ENCODE measurements around the gene MYRF.

MYRF gene

DNA sequence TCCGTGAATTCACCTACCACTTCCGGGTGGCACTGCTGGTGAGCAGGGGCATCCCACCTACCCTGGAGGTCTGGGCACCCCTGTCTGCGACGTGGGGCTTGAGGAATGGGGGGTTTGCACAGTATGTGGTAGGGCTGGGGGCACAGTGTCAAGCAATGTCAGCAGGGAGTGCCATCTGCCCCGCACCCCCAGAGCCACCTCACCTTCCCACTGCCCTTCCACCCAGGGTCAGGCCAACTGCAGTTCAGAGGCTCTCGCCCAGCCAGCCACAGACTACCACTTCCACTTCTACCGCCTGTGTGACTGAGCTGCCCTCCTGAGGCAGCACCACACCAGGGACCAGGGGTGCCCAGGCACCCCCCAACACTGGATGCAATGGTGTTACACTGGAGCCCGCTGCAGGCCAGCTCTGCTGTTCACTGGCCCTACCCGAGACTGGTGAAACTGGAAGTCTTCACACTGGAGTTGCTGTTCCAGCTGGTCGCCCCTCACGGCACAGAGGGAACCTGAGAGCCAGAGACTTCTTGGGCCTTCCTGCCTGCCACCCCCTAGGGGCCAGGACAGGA is 33.5 kb downstream of the MYRF start:
- peak in 3 of 10 donors; percentile 7 to 77 (median 73) for DNase-seq
- intact Hi-C loops (cut with DNase I): no loop called here

GRCh38 chr11:61787928-61788491 is 35.6 kb downstream of the MYRF start:
- peak in 6 of 10 donors; percentile 55 to 93 (median 57) for DNase-seq
- intact Hi-C loops (cut with DNase I): loop anchor here (2.0 kb wide), 1 partner anchor 41 kb away; no protein-coding TSS in a partner anchor

GRCh38 chr11:61791737-61792309 is 39.4 kb downstream of the MYRF start:
- peak; percentile 58 to 97 (median 84) for DNase-seq
- intact Hi-C loops (cut with DNase I): no loop called here

GRCh38 chr11:61792310-61793082 is 40.1 kb downstream of the MYRF start, which contains the start of the genes FEN1 and TMEM258:
Gene FEN1, plus strand, starts transcription at chr11:61792911. Its CDS starts 2,451 bp downstream, at chr11:61795362.
Gene TMEM258, minus strand, starts transcription at chr11:61792599. Its CDS starts 41 bp downstream, at chr11:61792558.
- DNase-seq: peak; percentile 87 to 99 (median 94)
- intact Hi-C loops (cut with DNase I): no loop called here

GRCh38 chr11:61793083-61793828 is 40.8 kb downstream of the MYRF start:
- intact Hi-C loops (cut with DNase I): no loop called here
- DNase-seq: peak in 1 of 10 donors; percentile 85

DNA sequence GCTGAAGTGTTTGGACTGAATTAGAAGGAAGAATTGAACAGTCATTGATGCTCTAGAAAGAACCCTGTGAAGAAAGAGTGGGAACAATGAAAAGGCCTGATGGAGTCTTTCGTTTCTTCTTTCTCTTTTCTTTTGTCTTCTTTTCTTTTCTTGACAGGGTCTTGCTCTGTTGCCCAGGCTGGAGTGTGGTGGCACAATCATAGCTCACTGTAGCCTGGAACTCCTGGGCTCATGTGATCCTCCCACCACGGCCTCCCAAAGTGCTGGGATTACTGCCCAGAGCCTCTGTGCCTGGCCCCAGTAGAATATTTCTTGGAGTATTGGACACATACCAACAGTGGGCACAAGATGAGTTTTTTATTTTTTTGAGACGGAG is 41.4 kb downstream of the MYRF start:
- no peak for DNase-seq
- intact Hi-C loops (cut with DNase I): loop anchor here (2.0 kb wide), 1 partner anchor 315 kb away; no protein-coding TSS in a partner anchor

DNA sequence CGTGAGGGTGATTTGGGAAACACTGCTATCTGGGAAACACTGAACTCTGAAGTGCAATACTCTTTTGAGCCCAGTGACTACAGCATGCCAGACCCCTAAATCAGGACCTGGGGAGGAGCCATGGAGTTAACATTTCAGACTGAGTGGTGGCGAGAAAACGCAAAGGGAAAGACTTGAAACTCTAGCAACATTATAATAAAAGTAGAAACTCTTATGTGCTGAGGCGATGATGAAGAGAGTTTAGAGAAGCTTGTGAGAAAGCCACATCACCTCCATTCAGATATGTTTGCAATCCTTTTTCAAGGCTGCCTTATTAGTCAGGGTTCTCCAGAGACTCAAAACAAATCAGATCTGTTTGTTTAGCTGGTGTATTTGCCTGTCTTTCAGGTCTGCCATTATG is 42.1 kb downstream of the MYRF start:
- intact Hi-C loops (cut with DNase I): loop anchor here (2.0 kb wide), 1 partner anchor 314 kb away; no protein-coding TSS in a partner anchor
- DNase-seq: no peak

GRCh38 chr11:61795459-61795858 is 43.0 kb downstream of the MYRF start:
- DNase-seq: no peak
- intact Hi-C loops (cut with DNase I): loop anchor here (2.0 kb wide), 1 partner anchor 313 kb away; no protein-coding TSS in a partner anchor

DNA sequence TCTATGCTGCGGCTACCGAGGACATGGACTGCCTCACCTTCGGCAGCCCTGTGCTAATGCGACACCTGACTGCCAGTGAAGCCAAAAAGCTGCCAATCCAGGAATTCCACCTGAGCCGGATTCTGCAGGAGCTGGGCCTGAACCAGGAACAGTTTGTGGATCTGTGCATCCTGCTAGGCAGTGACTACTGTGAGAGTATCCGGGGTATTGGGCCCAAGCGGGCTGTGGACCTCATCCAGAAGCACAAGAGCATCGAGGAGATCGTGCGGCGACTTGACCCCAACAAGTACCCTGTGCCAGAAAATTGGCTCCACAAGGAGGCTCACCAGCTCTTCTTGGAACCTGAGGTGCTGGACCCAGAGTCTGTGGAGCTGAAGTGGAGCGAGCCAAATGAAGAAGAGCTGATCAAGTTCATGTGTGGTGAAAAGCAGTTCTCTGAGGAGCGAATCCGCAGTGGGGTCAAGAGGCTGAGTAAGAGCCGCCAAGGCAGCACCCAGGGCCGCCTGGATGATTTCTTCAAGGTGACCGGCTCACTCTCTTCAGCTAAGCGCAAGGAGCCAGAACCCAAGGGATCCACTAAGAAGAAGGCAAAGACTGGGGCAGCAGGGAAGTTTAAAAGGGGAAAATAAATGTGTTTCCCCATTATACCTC is 43.6 kb downstream of the MYRF start:
- intact Hi-C loops (cut with DNase I): loop anchor here (2.0 kb wide), 3 partner anchors 151 to 313 kb away; no protein-coding TSS in a partner anchor
- DNase-seq: no peak

GRCh38 chr11:61797263-61797944 is 45.0 kb downstream of the MYRF start:
- DNase-seq: peak in 6 of 10 donors; percentile 80 to 94 (median 84)
- intact Hi-C loops (cut with DNase I): loop anchor here (2.0 kb wide), 2 partner anchors 149 to 285 kb away; no protein-coding TSS in a partner anchor

DNA sequence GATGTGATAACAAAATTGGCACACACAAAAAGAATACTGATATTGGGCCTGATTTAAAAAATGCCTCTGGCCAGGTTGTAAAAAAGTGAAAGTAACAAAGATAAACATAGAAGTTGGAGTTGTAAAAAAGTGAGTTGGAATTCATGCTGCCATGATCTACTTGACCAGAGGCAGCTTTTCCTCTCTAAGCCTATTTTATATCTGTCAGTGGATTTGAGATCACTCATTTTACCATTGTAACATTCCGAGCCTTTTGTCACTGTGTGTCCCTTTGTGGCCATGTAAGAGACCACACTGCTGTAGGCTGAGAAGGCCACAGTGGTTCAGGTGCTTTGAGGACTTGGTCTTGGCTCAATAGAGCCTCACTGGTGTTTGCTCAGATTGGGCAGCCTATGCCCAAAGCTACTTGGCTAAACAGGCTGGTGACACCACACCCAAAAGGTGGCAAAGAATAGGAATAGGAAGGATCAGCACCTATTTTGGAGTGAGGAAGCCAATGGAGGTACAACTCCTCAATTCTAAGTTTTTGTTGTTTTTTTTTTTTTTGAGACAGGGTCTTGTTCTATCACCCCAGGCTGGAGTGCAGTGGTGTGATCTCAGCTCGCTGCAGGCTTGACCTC is 47.3 kb downstream of the MYRF start:
- no peak for DNase-seq
- intact Hi-C loops (cut with DNase I): loop anchor here (5.0 kb wide), 1 partner anchor 53 kb away; no protein-coding TSS in a partner anchor

DNA sequence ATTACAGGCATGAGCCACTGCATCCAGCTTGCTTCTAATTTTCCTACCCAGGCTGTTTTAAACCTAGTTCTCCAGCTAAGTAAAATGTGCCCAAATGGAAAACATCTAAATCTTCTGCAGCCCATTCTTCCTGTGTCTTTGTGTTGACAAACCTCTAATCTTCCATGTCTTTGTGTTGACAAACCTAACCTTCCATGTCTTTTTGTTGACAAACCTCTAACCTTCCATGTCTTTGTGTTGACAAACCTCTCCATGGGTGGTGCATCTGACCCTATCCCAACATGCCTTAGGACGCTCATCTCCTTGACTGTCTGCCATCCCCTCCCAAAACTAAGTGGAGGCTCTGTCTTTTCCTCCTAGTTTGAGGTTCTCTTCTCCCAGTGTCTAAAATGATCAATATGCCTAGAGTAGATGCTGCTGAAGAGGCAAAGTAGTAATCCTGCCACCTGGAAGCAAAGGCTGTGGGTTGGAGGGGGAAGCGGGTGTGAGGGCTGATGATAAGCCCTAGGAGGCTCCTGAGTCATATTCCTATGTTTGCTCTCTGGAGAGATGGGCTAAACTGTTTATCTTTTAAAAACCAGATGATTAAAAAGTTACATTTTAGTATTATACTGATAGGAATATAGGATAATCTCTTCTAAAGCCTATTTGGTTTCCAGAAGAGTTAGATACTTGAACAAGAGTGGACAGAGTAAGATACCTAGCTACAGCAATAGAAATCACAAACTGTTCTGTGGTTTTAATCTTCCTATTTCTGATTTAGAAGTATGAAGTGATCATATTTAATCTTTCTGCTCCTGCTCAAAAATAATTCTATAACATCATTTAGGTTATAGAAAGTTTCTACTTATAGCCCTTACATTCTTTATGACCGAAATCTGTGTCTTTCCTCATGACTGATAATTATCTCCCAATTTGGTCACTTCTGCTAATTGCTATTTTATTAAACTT is 48.2 kb downstream of the MYRF start:
- no peak for DNase-seq
- intact Hi-C loops (cut with DNase I): loop anchor here (5.0 kb wide), 1 partner anchor 52 kb away; no protein-coding TSS in a partner anchor

GRCh38 chr11:61802605-61803004 is 50.2 kb downstream of the MYRF start:
- intact Hi-C loops (cut with DNase I): loop anchor here (5.0 kb wide), 1 partner anchor 50 kb away; no protein-coding TSS in a partner anchor
- DNase-seq: no peak

DNA sequence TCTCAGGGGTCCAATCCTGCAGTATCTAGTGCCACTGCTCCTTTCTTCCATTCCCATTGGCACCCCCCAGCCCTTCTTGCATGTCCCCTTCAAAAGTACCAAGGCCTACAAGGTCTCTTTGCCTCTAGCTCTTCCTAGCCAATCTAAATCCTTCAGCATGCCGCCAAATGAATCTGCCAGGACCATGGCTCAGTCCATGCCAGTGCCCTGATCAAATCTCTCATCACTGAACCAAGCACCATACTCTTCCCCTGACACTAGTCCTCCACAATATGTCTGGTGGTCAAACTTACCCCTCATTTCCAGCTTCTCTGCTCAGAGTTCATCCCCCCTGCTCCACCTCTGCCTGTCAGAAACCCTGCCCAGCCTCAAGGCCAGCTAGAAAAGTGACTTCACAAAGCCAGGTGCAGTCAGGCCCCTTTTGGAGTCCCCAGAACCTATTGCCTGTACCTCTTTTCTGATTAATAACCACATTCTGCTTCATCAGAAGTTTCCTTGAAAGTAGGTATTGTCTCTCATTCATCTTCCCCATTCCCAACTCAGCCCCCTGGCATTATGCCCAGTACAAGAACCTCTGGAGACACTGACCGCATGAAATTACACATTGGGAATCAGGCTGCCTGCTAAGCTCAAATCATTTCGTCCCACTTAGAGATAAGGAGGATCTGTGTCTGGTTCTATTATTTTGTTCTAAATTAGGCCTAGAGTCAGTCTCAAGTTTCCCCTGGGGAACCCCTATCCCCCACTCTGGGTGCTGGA is 51.6 kb downstream of the MYRF start:
- DNase-seq: no peak
- intact Hi-C loops (cut with DNase I): loop anchor here (5.0 kb wide), 1 partner anchor 48 kb away; no protein-coding TSS in a partner anchor

- intact Hi-C loops (cut with DNase I): no loop called here
- no peak for DNase-seq
Observed at GRCh38 chr11:61805146-61805545, 52.7 kb downstream of the MYRF start.

DNA sequence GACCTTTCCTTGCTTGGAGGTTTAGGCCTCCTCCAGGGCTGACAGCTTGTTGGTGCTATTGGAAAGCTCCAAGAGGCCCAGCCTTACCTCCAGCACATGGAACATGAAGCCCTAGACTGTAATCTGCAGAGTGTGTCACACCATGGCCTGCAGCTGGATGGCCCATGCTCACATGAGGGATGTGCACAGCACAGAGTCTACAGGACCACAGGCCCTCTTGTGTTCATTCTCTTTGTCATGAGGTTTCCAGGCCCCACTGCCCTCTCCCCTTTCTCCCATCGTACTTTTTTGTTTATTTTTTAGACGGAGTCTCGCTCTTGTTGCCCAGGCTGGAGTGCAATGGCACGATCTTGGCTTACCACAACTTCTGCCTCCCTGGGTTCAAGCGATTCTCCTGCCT is 54.3 kb downstream of the MYRF start:
- intact Hi-C loops (cut with DNase I): no loop called here
- no peak for DNase-seq
